Measurements from ENCODE around the gene DAP. TPM values are rescaled to one million over a fixed set of nuclear protein-coding genes. Genes with fewer than 3 reads are reported as not detected.

DAP gene
- total and polyA plus RNA-seq, 2 experiments from 2014 or later = 35.7 to 37.6 TPM

DNA sequence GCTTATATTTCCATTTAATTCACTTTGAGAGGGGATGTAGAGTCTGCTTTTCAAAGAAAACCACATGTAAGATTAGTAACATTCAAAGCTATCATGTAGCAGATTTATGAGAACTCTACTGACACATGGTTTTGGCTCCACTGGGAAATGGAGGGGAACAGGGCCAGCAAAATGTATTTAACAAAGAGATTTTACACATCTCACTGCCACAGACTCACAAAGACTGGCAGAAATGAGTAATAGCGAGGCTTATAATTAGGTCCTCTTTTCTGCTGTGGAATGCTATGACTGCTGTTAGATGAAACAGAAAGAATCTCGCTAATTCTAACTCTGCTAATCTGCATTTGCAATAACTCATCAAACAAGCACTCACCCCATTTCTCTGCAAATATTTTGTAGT, 4.5 kb downstream of the DAP start:
- H3K9me2 ChIP-seq (ENCODE audit: insufficient read depth) = no peaks in the 10 kb centered on the region
- peaks cover 9% of the 10 kb centered on the region for H4K20me1 ChIP-seq (replicated peaks; ENCODE audit: insufficient read depth)
- DNase-seq (ENCODE audit: low spot score) = no peak
- peaks cover 13% of the 10 kb centered on the region; the same call in 2 of the 3 replicates for H3K36me3 Mint-ChIP-seq (ENCODE audit: low read depth)
- no peaks in the 10 kb centered on the region for H3F3A ChIP-seq (replicated peaks; ENCODE audit: low read depth)
- H3K9me3 Mint-ChIP-seq = peaks cover 3% of the 10 kb centered on the region; the same call in 1 of the 3 replicates
- peaks cover 10% of the 10 kb centered on the region for H3K27me3 Mint-ChIP-seq (ENCODE audit: insufficient read depth, low read depth, poor library complexity)
- H3K4me1 ChIP-seq (ENCODE audit: insufficient read depth) = peaks cover 18% of the 10 kb centered on the region; the same call in 1 of the 2 replicates
- H3K4me3 ChIP-seq = no peak overlapping the region
- H3K27ac Mint-ChIP-seq = no peak overlapping the region
- ATAC-seq = no peak
- TF ChIP-seq, protein P1, sequence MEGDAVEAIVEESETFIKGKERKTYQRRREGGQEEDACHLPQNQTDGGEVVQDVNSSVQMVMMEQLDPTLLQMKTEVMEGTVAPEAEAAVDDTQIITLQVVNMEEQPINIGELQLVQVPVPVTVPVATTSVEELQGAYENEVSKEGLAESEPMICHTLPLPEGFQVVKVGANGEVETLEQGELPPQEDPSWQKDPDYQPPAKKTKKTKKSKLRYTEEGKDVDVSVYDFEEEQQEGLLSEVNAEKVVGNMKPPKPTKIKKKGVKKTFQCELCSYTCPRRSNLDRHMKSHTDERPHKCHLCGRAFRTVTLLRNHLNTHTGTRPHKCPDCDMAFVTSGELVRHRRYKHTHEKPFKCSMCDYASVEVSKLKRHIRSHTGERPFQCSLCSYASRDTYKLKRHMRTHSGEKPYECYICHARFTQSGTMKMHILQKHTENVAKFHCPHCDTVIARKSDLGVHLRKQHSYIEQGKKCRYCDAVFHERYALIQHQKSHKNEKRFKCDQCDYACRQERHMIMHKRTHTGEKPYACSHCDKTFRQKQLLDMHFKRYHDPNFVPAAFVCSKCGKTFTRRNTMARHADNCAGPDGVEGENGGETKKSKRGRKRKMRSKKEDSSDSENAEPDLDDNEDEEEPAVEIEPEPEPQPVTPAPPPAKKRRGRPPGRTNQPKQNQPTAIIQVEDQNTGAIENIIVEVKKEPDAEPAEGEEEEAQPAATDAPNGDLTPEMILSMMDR (conservative IDR thresholded peaks at IDR 0.05; ENCODE audit: low read depth in 2 of 2) = no peak
- TF ChIP-seq JUNB (IDR thresholded peaks at IDR 0.05; ENCODE audit: unreplicated experiment) (no peak), STAT1 (IDR thresholded peaks at IDR 0.05; ENCODE audit: unreplicated experiment) (no peak), EZH2phosphoT487 (IDR thresholded peaks at IDR 0.05; ENCODE audit: unreplicated experiment) (no peak), ZNF331 (CRISPR knock-in tag; IDR thresholded peaks at IDR 0.05; ENCODE audit: low read depth) (no peak), EZH2 (IDR thresholded peaks at IDR 0.05; ENCODE audit: low read depth, unreplicated experiment) (no peak), NANOG (IDR thresholded peaks at IDR 0.05; ENCODE audit: borderline replicate concordance) (no peak)
- TF ChIP-seq, protein P2, sequence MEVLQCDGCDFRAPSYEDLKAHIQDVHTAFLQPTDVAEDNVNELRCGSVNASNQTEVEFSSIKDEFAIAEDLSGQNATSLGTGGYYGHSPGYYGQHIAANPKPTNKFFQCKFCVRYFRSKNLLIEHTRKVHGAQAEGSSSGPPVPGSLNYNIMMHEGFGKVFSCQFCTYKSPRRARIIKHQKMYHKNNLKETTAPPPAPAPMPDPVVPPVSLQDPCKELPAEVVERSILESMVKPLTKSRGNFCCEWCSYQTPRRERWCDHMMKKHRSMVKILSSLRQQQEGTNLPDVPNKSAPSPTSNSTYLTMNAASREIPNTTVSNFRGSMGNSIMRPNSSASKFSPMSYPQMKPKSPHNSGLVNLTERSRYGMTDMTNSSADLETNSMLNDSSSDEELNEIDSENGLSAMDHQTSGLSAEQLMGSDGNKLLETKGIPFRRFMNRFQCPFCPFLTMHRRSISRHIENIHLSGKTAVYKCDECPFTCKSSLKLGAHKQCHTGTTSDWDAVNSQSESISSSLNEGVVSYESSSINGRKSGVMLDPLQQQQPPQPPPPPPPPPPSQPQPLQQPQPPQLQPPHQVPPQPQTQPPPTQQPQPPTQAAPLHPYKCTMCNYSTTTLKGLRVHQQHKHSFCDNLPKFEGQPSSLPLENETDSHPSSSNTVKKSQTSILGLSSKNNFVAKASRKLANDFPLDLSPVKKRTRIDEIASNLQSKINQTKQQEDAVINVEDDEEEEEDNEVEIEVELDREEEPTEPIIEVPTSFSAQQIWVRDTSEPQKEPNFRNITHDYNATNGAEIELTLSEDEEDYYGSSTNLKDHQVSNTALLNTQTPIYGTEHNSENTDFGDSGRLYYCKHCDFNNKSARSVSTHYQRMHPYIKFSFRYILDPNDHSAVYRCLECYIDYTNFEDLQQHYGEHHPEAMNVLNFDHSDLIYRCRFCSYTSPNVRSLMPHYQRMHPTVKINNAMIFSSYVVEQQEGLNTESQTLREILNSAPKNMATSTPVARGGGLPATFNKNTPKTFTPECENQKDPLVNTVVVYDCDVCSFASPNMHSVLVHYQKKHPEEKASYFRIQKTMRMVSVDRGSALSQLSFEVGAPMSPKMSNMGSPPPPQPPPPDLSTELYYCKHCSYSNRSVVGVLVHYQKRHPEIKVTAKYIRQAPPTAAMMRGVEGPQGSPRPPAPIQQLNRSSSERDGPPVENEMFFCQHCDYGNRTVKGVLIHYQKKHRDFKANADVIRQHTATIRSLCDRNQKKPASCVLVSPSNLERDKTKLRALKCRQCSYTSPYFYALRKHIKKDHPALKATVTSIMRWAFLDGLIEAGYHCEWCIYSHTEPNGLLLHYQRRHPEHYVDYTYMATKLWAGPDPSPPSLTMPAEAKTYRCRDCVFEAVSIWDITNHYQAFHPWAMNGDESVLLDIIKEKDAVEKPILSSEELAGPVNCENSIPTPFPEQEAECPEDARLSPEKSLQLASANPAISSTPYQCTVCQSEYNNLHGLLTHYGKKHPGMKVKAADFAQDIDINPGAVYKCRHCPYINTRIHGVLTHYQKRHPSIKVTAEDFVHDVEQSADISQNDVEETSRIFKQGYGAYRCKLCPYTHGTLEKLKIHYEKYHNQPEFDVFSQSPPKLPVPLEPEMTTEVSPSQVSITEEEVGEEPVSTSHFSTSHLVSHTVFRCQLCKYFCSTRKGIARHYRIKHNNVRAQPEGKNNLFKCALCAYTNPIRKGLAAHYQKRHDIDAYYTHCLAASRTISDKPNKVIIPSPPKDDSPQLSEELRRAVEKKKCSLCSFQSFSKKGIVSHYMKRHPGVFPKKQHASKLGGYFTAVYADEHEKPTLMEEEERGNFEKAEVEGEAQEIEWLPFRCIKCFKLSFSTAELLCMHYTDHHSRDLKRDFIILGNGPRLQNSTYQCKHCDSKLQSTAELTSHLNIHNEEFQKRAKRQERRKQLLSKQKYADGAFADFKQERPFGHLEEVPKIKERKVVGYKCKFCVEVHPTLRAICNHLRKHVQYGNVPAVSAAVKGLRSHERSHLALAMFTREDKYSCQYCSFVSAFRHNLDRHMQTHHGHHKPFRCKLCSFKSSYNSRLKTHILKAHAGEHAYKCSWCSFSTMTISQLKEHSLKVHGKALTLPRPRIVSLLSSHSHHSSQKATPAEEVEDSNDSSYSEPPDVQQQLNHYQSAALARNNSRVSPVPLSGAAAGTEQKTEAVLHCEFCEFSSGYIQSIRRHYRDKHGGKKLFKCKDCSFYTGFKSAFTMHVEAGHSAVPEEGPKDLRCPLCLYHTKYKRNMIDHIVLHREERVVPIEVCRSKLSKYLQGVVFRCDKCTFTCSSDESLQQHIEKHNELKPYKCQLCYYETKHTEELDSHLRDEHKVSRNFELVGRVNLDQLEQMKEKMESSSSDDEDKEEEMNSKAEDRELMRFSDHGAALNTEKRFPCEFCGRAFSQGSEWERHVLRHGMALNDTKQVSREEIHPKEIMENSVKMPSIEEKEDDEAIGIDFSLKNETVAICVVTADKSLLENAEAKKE (CRISPR knock-in tag; IDR thresholded peaks at IDR 0.05) = no peak
- TF ChIP-seq, protein P3, sequence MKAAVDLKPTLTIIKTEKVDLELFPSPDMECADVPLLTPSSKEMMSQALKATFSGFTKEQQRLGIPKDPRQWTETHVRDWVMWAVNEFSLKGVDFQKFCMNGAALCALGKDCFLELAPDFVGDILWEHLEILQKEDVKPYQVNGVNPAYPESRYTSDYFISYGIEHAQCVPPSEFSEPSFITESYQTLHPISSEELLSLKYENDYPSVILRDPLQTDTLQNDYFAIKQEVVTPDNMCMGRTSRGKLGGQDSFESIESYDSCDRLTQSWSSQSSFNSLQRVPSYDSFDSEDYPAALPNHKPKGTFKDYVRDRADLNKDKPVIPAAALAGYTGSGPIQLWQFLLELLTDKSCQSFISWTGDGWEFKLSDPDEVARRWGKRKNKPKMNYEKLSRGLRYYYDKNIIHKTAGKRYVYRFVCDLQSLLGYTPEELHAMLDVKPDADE (IDR thresholded peaks at IDR 0.05) = no peak
- H3K36me3 ChIP-seq (ENCODE audit: insufficient read depth) = no peaks in the 10 kb centered on the region; the same call in 1 of the 2 replicates
- H3K4me3 Mint-ChIP-seq = no peak overlapping the region
- H3K79me2 ChIP-seq (replicated peaks; ENCODE audit: insufficient read depth) = peaks cover 46% of the 10 kb centered on the region
- H2AFZ ChIP-seq = no peak overlapping the region
- H3K27me3 ChIP-seq (ENCODE audit: insufficient read depth) = peaks cover 3% of the 10 kb centered on the region; the same call in 1 of the 2 replicates
- peak overlapping the region; percentile 50 for H3K27ac ChIP-seq (ENCODE audit: low read depth)
- peaks cover 23% of the 10 kb centered on the region for H3K4me1 Mint-ChIP-seq
- peak overlapping the region; percentile 34; the same call in 1 of the 2 replicates for H3K4me2 ChIP-seq
